ENCODE measurements around the gene SAFB. TPM values are rescaled to one million over a fixed set of nuclear protein-coding genes. Genes with fewer than 3 reads are reported as not detected.

The SAFB gene
- total RNA-seq, 1 donor from 2014 or later, result 57.9 TPM

DNA sequence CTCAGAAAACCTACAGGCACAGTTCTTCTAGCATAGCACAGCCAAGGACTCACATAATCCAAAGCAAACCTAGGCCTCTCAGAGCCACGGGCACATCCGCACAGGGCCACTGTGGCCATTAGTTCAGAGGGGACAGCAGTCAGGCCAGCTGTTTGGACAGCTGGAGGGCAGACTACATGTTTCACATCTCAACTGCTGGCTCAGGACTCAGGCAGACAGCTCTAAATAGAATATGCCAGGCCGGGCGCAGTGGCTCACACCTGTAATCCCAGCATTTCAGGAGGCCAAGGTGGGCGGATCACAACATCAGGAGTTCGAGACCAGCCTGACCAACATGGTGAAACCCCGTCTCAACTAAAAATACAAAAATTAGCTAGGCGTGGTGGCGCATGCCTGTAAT, 27.1 kb upstream of the SAFB start:
- Histone ChIP-seq H3K4me2 (no peak overlapping the region), H3K9ac (no peak overlapping the region), H3K27ac (no peak overlapping the region), H3K36me3 (no peaks in the 10 kb centered on the region), H3K27me3 (no peaks in the 10 kb centered on the region), H3K9me3 (ENCODE audit: low read depth) (no peaks in the 10 kb centered on the region), H3F3A (ENCODE audit: low read depth) (no peaks in the 10 kb centered on the region), H3K79me2 (ENCODE audit: low read depth) (no peaks in the 10 kb centered on the region), H2AFZ (replicated peaks) (no peak overlapping the region), H3K4me3 (no peak overlapping the region), H3K4me1 (no peaks in the 10 kb centered on the region), H4K20me1 (ENCODE audit: low read depth) (peaks cover 6% of the 10 kb centered on the region)
- Mint-ChIP-seq H3K27me3 (ENCODE audit: insufficient read depth, low read depth) (no peaks in the 10 kb centered on the region), H3K36me3 (peaks cover 37% of the 10 kb centered on the region), H3K4me1 (peaks cover 14% of the 10 kb centered on the region), H3K27ac (no peak overlapping the region), H3K4me3 (no peak overlapping the region), H3K9me3 (no peaks in the 10 kb centered on the region)
- no peak for TF ChIP-seq EZH2phosphoT487 (IDR thresholded peaks at IDR 0.05)
- TF ChIP-seq, protein P1, sequence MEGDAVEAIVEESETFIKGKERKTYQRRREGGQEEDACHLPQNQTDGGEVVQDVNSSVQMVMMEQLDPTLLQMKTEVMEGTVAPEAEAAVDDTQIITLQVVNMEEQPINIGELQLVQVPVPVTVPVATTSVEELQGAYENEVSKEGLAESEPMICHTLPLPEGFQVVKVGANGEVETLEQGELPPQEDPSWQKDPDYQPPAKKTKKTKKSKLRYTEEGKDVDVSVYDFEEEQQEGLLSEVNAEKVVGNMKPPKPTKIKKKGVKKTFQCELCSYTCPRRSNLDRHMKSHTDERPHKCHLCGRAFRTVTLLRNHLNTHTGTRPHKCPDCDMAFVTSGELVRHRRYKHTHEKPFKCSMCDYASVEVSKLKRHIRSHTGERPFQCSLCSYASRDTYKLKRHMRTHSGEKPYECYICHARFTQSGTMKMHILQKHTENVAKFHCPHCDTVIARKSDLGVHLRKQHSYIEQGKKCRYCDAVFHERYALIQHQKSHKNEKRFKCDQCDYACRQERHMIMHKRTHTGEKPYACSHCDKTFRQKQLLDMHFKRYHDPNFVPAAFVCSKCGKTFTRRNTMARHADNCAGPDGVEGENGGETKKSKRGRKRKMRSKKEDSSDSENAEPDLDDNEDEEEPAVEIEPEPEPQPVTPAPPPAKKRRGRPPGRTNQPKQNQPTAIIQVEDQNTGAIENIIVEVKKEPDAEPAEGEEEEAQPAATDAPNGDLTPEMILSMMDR (IDR thresholded peaks at IDR 0.05), result no peak
- no peak for TF ChIP-seq EZH2 (IDR thresholded peaks at IDR 0.05)
- DNase-seq (ENCODE audit: low spot score), result no peak

DNA sequence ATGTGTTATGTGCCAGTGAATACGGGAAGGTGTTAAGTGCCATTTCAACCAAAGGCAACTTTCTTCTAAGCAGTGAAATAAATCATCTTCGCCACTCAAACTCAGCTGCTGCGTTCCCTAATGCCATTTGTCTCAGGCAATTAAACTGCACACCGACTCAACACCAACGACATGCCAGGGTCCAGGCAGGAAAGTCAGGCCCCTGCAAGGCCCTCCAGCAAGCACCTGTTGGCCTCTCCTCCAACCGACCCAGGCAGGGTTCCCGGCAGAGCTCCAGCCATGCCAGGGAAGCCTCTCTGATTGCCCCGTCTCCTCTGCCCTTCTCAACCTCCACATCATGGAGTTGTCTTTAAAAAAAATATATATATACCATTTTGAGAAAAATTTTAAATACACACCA, 22.1 kb upstream of the SAFB start:
- Histone ChIP-seq H3K4me2 (no peak overlapping the region), H3K27me3 (no peaks in the 10 kb centered on the region), H3K79me2 (ENCODE audit: low read depth) (peaks cover 11% of the 10 kb centered on the region), H4K20me1 (ENCODE audit: low read depth) (peaks cover 21% of the 10 kb centered on the region), H2AFZ (replicated peaks) (no peak overlapping the region), H3K4me3 (no peak overlapping the region), H3K27ac (no peak overlapping the region), H3K9me3 (ENCODE audit: low read depth) (no peaks in the 10 kb centered on the region), H3K4me1 (no peaks in the 10 kb centered on the region), H3K9ac (no peak overlapping the region), H3K36me3 (no peaks in the 10 kb centered on the region), H3F3A (ENCODE audit: low read depth) (no peaks in the 10 kb centered on the region)
- H3K27me3 Mint-ChIP-seq (ENCODE audit: insufficient read depth, low read depth), result no peaks in the 10 kb centered on the region
- no peak overlapping the region for H3K27ac Mint-ChIP-seq
- no peaks in the 10 kb centered on the region for H3K4me1 Mint-ChIP-seq
- no peaks in the 10 kb centered on the region for H3K9me3 Mint-ChIP-seq
- no peak overlapping the region for H3K4me3 Mint-ChIP-seq
- DNase-seq (ENCODE audit: low spot score), result no peak
- H3K36me3 Mint-ChIP-seq, result peaks cover 40% of the 10 kb centered on the region
- TF ChIP-seq EZH2phosphoT487 (IDR thresholded peaks at IDR 0.05) (no peak), EZH2 (IDR thresholded peaks at IDR 0.05) (no peak)
- TF ChIP-seq, protein P1 (IDR thresholded peaks at IDR 0.05), result no peak

DNA sequence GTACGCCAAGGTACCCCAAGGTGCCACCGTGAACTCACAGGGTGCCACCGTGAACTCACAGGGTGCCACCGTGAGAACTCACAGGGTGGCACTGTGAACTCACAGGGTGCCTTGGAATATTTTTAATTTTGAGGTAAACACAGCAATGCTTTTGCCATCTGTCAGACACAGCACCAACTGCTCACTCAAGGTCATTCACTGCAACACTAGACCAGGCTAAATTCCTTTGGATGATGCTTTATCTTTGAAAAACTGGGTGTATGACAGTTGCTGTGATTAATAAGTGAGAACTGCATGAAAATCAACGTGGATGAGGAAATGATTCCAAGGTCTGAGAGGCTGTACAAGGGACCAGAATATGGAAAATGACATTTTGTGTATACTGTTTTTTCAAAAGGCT, 19.3 kb upstream of the SAFB start:
- H3K4me3 ChIP-seq, result no peak overlapping the region
- no peak overlapping the region for H3K27ac ChIP-seq
- Mint-ChIP-seq H3K4me3 (no peak overlapping the region), H3K27ac (no peak overlapping the region), H3K27me3 (ENCODE audit: insufficient read depth, low read depth) (peaks cover 4% of the 10 kb centered on the region), H3K36me3 (peaks cover 49% of the 10 kb centered on the region), H3K9me3 (no peaks in the 10 kb centered on the region), H3K4me1 (no peaks in the 10 kb centered on the region)
- no peak overlapping the region for H2AFZ ChIP-seq (replicated peaks)
- TF ChIP-seq EZH2phosphoT487 (IDR thresholded peaks at IDR 0.05) (no peak), EZH2 (IDR thresholded peaks at IDR 0.05) (no peak)
- TF ChIP-seq, protein P1 (IDR thresholded peaks at IDR 0.05), result no peak
- peaks cover 38% of the 10 kb centered on the region for H3K79me2 ChIP-seq (ENCODE audit: low read depth)
- H3K36me3 ChIP-seq, result no peaks in the 10 kb centered on the region
- no peaks in the 10 kb centered on the region for H3F3A ChIP-seq (ENCODE audit: low read depth)
- no peaks in the 10 kb centered on the region for H3K9me3 ChIP-seq (ENCODE audit: low read depth)
- no peak overlapping the region for H3K4me2 ChIP-seq
- H3K9ac ChIP-seq, result no peak overlapping the region
- H4K20me1 ChIP-seq (ENCODE audit: low read depth), result peaks cover 32% of the 10 kb centered on the region
- no peak for DNase-seq (ENCODE audit: low spot score)
- H3K4me1 ChIP-seq, result no peaks in the 10 kb centered on the region
- no peaks in the 10 kb centered on the region for H3K27me3 ChIP-seq

Data from neural progenitor cell (in vitro differentiated cells).